Dedifferentiated amniotic fluid mesenchymal stem cell (primary cell): ENCODE data around the gene PPM1A.

Source experiments
- DNase-seq: peaks from one replicate; pipeline ENCODE4 v3.0.0-alpha.2; 2016; ENCODE audit errors: extremely low spot score

Gene PPM1A

DNA sequence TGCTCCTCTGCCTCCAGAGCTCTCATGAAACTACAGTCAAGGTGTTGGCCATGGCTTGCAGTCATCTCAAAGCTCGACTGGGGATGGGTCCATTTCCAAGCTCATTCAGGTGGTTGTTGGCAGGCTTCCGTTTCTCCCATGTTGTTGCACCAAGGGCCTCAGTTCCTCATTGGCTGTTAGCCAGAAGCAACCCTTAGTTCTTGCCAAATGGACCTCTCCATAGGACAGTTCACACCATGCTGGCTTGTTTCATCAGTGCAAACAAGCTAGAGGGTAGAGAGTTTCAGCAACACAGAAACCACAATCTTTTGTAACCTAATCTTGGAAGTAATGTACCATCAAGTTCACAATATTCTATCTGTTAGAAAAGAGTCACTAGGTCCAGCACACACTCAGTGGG is 22.7 kb upstream of the PPM1A start:
- DNase-seq: no peak

DNA sequence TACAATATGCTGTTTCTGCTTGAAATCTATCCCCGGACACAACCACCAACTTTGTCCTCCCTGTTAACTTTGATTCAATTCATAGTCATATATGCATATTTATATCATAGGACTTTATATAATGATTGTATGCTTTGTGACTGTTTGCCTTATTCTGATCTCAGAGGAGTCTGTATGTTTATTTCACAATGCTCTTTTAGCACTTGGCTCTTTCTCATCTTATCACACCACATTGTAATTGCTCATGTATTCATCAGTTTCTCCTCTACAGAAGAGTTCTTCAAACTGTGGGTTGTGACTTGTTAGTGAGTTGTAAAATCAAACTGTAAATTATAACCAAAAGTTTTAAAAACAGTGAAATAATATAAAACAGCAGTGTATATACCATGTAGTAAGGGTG is 21.7 kb upstream of the PPM1A start:
- DNase-seq: no peak

DNA sequence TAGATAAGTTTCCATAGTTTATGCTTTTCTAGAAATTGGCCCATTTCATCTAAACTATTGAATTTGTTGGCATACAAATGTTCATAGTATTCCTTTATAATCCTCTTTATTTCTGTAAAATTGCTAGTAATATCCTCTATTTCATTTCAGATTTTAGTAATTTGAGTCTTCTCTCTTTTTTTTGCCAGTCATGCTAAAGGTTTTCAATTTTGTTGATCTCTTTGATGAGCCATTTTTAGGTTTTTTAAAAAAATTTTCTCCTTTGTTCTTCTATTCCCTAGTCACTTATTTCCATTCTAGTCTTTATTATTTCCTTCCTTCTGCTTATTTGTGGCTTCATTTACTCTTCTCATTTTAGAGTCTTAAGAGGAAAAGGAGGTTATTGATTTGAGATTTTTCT is 19.4 kb upstream of the PPM1A start:
- no peak for DNase-seq

DNA sequence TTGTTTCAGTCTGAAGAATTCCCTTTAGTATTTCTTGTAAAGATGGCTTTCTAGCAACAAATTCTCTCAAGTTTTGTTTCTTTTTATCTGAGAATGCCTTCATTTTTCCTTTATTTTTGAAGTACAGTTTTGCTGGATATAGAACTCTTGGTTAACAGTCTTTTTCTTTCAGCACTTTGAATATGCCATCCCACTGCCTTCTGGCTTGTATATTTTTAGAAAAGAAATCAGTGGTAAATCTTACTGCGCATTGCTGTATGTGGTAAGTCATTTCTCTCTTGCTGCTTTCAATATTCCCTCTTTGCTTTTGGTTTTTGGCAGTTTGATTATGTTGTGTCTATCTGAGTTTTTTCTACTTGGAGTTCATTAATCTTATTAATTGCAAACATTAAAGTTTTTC is 16.8 kb upstream of the PPM1A start:
- DNase-seq: no peak

DNA sequence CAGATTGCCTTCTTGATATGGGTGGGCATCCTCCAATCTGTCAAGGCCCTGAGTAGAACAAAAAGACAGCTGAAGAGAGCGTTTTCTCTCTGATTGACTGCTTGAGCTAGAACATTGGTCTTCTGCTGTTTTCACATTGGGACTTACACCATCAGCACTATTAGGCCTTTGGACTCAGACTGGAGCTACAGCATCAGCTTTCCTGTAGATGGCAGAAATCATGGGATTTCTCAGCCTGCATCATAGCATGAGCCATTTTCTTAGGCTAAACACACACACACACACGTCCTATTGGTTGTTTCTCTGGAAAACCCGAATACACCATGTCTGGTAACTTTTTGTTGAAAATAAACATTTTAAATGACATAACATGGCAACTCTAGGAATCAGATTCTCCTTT is 15.8 kb upstream of the PPM1A start:
- no peak for DNase-seq

DNA sequence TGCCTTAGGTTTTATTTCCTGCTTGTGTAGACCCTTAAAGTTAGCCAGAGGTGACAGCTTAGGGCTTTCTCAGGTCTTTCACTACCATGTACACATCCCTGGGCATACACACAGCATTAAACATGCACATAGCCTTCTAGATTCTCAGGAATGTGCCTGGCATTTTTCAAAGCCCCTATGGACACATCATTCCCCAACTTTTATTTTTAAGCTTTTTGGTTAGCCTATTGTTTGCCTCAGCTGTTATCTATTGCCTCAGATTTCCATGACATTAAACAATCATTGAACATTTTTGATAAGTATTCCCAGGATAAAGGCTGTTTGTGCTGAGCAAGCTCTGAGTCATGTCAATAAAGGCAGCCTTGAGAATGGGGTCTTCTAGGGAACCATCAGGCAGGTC is 15.1 kb upstream of the PPM1A start:
- DNase-seq: no peak

DNA sequence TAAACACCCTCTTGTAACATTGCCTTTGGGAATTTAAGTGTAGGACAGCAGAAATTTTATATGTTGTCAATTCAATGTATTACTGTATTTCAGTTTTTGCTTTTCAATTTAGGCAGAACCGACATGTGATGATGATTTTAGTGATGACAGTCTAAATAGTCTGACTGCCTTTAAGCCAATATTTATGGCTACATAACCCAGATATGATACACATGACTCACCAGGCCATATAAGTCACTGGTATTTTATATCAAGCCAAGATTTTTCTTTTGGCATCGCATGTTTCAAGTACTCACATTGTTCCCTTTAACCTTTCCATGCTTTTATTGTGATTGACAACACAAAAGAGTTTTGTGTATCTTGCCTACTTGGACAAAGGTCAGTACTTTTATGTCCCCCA is 13.6 kb upstream of the PPM1A start:
- peak; percentile 16 for DNase-seq

DNA sequence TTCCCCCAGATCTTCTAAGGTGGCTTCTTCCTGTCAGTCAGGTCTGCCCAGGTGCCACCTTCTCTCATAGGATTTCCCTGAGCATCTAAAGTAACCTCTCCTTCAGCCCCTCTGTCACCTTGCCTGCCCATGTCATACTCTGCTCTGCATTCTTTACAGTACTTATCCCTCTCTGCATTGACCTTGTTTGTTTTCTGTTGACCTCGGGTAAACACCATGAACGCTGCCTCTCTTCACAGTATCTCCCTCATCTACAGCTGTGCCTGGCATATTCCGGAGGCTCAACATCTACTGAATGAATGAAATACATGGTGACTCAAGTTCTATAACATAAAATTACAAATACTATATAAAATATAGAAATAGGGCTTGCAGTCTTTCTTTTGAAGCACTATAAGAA is 10.1 kb upstream of the PPM1A start:
- no peak for DNase-seq

DNA sequence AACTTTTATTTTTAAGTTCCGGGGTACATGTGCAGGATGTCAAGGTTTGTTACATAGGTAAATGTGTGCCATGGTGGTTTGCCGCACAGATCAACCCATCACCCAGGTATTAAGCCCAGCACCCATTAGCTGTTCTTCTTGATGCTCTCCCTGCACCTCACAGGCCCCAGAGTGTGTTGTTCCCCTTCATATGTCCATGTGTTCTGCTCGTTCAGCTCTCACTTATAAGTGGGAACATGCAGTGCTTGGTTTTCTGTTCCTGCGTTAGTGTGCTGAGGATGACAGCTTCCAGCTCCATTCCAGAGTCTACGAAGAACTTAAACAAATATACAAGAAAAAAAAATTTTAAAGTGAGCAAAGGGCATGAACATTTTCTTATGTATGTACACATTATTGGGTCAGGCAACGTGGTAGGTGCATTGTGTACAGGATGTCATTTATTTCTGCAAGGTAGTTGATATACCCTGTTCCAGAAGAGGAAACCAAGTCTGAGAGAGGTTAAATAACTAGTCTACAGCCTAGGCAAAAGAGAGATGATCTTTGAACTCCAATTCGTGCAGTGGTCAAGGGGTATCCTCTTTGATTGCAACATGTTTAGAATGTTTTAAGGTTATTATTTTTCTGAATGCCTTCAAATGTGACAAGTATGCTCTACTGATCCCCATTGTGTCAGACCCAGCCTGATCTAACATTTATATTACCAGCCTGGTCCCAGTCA is 8.7 kb upstream of the PPM1A start:
- DNase-seq: no peak

DNA sequence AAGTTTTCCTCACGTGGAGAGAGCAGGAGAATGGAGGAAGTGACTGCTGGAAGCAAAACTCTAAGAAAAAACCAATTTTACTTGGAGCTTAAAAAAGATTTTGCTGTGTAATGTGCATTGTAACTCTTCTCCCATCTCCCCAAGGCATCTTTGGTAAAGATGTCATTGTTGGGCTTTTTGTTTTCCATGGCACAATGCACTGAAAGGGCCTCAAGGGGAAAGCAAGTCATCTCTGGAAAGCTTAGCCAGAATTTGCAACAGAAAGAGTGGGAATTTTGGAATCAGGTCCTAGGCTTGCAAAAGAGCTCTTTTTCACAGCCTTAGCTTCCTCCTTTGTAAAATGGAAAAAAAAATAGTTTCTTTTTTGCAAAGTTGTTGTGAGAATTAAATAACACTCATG is 7.9 kb upstream of the PPM1A start:
- no peak for DNase-seq

DNA sequence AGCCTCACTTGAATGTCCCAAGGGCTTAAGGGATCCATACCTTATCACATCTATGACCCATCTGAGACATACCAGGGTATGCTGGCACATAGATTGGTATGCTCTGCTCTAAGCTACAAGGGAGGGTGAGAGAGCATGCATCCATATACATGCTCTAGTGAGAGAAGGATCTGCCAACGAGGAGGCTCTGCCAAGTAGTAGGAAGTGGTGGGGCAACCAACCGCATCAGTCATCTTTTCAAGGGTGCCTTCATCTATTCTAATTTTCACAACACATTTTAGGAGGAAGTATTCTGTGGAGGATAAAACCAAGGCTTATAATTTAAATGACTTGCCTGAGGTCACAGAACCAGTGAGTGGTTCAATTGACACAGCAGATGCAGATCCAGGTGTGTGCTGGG is 6.6 kb upstream of the PPM1A start:
- DNase-seq: no peak

DNA sequence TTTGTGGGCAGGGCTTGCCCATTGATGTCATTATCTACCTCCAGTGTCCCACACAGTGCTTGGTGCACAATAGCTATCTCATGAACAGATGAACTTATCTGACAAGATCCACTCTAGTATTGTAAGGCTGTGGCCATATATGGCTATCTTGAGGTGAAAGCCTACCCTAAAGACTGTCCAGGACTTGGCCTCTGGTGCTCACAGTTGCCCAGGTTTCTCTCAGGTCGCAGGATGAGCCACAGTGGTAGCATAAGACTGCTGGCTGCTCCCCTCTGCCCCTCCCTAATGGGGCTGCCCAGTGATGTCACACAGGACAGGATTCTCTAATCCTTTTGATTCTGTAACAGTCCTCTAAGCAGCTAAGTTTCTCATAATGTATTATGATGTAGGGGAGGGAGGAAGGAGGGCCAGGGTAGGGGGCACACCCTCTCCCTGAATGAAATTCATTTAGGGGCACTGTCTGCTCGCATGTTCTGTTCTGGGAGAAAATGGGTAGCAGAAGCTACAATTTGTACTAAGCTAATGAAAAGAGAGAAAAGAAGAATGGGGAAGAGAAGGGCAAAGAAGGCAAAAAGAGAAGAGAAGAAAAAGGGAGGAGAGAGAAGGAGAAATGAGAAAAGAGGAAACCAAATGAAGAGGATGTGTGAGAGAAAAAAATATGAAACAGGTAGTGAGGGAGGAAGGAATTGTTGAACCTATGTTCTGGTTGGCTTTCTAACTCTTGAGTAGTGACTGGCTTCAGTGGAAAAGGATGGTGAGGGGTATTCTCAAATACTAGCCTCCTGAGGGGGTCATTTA is 3.4 kb upstream of the PPM1A start:
- DNase-seq: no peak

DNA sequence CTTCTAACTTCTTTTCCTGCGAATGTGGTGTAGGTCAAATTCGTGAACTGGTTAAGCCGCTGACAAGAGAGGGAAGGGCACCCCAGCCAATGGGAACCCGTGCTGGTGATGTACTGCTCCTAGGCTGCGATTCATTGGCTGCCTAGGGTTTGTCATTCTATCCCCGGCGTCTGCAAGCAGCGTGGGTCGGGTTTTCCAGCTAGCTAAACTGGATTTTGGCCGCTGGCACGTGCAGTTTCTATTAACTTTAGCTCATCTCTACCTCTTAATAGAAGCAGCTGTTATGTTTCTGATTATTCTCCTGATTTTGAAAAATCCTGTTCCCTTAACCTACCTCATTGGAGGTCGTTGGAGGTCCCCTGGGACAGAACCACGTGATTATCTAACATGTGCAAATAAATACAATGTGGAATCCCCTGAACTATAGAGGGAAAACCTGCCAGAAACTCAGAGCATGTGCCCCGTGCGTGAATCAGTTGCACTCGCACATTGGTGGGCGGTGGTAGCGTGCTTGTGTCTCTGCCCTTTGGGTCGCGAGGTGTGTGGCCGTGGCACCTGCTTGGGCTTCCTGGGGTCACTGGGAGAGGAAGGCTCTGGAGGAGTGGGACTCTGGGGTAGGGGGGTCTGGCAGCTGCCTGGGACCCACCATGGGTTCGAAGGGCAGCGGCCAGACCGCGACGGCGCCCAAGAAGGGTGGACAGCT is 876 bp upstream of the PPM1A start:
- DNase-seq: peak; percentile 86

DNA sequence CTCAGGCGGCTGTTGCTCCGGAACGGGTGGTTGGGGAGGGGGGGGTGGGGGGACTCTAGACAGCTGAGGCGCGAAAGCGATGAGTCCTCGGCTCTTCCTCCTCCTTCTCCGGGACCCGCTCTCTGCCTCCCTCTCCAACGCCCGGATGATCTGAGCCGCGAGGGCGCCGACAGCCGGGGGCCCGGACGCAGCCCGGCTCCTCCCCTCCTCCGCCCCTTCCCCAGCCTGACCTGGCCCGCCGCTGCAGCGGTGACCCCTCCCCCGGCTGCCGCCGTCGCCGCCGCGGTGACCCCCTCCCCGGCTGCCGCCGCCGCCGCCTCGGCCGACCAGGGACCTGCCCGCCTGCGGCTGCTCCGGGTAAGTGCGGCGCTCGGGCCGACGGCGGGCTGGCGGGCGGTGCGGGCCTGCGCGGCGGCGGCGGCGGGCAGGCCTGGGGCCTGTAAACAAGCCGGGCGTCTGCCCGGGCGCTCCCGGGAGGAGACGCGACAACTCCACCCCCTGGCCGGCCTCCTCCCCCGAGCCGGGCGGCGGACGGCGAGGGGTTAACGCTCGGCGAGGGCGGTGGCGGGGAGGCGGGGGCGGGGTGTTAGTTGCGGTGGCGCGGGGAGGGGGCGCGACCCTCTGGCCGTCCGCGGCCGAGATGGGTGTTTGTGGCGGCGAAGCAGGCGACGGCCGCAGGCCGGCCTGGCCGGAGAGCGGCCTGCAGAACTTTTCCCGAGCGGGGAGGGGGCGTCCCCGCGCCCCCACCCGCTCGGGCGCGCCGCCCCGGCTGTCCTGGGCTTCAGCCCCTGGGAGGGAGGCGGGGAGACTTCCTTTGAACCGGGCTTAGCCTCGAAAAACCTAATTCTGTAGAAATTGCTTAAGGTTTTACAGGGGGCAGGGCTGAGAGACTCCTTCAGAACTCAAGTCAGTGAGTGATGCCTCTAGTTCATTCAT is 568 bp downstream of the PPM1A start:
- DNase-seq: peak; percentile 42

DNA sequence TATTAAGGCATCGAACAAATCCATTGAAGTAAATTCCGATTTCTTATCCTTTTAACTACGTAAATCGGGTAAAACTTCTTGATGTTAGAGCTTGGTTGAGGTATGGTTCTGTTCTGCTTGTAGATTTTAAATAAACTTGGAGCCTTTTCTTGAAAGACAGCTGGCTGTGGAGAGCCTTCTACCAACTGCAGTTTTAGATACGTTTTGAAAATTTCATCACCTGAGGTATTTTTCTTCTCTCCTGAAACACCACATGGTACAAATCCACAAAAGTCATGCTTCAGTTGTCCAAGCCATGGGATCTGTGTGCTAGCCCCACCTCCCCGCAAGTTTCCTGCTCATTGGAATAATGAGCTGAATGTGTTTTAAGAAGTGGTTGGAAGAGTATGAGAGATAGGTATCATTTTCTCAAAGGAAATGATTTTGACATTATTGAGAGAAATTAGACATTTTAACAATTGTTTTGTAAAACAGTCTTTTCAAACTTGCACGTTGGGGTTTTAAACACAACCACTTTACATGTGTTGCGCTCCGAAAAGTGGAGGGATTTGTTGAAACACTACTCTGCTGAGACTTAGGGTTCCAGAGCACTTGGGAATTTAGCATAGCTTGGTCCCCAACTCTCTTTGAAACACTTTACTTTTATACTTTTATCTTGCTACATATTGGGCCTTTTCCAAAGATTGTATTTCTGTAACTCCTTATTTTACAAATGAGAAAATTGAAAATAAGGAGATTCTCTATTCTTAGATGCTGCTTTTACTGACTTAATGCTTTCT is 1.4 kb downstream of the PPM1A start:
- no peak for DNase-seq

DNA sequence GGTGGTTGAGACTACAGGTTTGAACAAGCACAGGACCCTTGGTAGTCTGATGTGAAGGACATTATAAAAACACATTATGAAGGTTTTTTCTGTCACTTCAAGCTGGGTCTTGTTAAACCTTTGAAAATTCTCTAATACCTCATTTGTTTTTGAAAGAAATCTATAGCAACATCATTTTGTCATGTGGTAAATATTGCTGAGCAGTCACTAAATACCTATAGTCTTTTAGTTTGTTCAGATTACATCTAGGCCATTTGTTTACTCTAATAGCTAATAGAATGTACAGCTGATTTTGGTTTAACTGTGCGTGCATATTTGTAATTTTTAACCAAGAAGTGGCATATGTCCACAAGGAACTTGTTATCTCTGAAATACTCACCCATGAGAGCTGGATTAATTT is 2.9 kb downstream of the PPM1A start:
- DNase-seq: no peak

DNA sequence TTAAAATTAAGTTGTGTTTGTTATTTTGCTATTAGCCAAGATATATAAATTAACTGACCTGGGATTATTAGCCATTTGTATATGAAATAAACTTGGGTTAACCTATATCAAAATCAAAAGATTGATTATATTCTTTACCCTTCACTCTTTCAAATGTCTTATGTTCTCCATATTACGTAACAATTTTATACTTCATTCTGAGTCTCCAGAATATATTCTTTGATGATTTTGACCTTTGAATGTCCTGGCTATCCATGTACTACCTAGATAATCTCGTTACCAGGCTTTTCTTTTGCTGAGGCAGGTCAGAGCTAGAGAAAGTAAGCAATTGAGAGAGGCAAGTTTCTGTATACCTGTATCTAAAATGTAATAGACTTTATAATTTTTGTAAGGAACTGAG is 3.6 kb downstream of the PPM1A start:
- DNase-seq: no peak

DNA sequence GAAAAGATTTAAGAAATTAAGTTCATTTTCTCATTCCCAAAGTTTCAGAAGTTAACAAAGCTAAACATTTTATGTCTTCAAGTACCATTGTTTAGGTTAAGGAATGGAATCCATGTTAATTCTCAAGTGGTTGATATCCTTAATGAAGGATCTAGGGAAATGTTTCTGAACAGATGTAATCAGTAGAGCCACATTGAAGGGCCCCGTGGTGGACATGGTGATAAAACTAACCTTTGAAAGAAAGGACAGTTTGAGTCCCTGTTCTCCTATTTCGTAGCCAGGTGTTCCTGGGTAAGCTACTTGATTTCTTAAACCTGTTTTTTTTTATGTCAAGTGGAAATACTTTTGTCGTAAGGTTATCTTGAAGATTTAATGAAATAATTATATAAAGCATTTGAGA is 4.6 kb downstream of the PPM1A start:
- DNase-seq: no peak

DNA sequence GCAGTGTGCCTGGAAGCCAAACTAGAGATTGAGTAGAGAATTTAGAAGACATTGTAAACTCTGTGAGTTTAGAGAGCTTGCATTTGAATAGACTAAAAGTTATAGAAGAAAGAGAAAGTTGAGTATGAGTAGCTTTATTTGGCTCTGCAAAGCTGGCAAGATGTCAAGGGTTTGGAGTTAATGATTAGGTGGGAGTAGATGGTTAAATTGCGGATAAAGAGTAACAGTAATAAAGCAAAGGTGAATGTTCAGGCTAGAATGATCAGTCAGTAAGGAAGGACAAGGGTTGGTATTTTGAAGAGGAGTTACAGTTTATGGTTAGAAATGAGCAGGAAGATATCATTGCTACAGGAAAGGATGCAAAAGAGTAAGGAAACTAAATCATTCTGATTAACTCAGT is 5.2 kb downstream of the PPM1A start:
- DNase-seq: no peak

DNA sequence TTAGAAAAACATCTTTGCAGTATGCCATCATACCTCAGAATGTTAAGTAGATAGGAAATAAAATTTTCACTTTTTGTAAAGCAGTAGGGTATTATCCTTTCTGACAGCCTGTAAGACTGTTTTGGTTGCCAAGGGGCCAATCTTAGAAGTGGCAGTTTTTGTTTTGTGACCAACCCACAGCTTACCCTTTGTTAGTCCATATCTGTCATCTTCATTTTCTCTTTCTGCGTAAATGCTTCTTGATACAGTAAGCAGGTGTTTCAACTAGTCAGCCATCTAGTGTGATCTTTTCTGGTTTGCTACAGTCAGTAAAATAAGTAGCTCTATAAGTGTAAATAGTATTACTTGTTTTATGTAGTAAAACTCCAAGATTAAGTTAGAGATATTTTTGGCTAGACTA is 8.8 kb downstream of the PPM1A start:
- DNase-seq: no peak

DNA sequence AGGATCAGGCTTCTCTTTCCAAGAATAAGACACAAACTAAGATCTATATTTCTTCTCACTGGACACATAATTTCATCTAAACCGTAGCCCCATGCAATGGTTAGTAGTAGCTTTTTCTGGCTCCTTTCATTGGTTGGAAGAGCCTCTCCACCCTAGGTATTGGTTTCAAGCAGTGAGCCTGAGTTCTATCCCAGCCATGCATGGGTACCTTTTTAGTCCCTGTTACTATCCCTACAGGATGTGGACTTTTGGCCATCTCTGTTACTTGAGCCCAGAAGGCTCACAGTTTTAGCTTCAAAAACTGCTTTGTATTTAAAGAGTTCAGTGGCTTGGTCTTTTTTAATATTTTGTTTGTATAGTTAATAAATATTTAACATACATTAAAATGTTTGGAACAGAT is 16.1 kb downstream of the PPM1A start:
- no peak for DNase-seq
